Neural crest cell (in vitro differentiated cells): ENCODE results near the gene ZNF777. TPM values are rescaled to one million over a fixed set of nuclear protein-coding genes. Genes with fewer than 3 reads are reported as not detected.

Experiments used
- DNase-seq: peaks from one replicate; pipeline ENCODE4 v3.0.0; 2021; ENCODE audit warnings: low read depth, mixed read lengths, low spot score
- H3K27ac Mint-ChIP-seq: one replicate; pipeline ENCODE4 v1.8.0; 2021; ENCODE audit warnings: mild to moderate bottlenecking, mixed read lengths; ENCODE audit not compliant: unreplicated experiment
- H3K27me3 Mint-ChIP-seq: 2 replicates; pipeline ENCODE4 v1.8.0; 2021; ENCODE audit warnings: low read depth, mild to moderate bottlenecking, mixed read lengths
- H3K36me3 Mint-ChIP-seq: 2 replicates; pipeline ENCODE4 v1.8.0; 2021; ENCODE audit warnings: low read depth, mild to moderate bottlenecking, mixed read lengths
- H3K4me1 Mint-ChIP-seq: 2 replicates; pipeline ENCODE4 v1.8.0; 2021; ENCODE audit warnings: mixed read lengths
- H3K4me3 Mint-ChIP-seq: one replicate; pipeline ENCODE4 v1.8.0; 2021; ENCODE audit warnings: mild to moderate bottlenecking, mixed read lengths
- H3K9me3 Mint-ChIP-seq: 2 replicates; pipeline ENCODE4 v1.8.0; 2021; ENCODE audit warnings: mixed read lengths
- total RNA-seq: library from RNA; stranded (reverse); gene quantifications from 2 replicates; pipeline ENCODE4 v1.2.1, GENCODE V29; 2021
- TF ChIP-seq, protein P1 (sequence below): fragments of 200-600 bp; sonication (generic); conservative IDR thresholded peaks from 2 replicates; pipeline ENCODE4 v1.5.0; 2021; ENCODE audit warnings: antibody characterized with exemption, mild to moderate bottlenecking

The ZNF777 gene
- total RNA-seq, 1 donor from 2014 or later = 20.8 TPM

DNA sequence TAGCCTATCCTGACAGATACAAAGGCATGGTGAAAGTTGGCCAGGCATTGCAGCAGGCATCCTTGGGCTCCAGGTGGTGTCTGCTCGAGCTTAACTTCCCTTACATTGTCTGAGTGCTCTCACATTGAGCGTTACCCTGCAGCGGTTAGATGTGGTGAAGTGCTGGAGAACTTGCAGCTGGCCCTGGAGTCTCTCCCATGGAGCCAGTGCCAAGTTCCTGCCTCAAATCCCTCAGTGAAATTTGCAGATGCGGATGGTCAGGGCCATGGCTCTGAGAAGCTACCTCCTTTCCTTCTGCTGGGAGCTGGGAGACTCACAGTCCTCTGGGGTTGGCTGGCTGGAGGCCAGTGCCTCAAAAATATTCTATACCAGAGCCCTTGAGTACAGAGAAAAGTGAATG lies 40.0 kb upstream of the ZNF777 start:
- H3K9me3 Mint-ChIP-seq = peaks cover 4% of the 10 kb centered on the region
- TF ChIP-seq, protein P1, sequence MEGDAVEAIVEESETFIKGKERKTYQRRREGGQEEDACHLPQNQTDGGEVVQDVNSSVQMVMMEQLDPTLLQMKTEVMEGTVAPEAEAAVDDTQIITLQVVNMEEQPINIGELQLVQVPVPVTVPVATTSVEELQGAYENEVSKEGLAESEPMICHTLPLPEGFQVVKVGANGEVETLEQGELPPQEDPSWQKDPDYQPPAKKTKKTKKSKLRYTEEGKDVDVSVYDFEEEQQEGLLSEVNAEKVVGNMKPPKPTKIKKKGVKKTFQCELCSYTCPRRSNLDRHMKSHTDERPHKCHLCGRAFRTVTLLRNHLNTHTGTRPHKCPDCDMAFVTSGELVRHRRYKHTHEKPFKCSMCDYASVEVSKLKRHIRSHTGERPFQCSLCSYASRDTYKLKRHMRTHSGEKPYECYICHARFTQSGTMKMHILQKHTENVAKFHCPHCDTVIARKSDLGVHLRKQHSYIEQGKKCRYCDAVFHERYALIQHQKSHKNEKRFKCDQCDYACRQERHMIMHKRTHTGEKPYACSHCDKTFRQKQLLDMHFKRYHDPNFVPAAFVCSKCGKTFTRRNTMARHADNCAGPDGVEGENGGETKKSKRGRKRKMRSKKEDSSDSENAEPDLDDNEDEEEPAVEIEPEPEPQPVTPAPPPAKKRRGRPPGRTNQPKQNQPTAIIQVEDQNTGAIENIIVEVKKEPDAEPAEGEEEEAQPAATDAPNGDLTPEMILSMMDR = no peak
- H3K4me1 Mint-ChIP-seq = peaks cover 10% of the 10 kb centered on the region
- peaks cover 60% of the 10 kb centered on the region for H3K27me3 Mint-ChIP-seq
- H3K4me3 Mint-ChIP-seq = peak overlapping the region; percentile 56
- DNase-seq = no peak
- H3K36me3 Mint-ChIP-seq = peaks cover 6% of the 10 kb centered on the region
- H3K27ac Mint-ChIP-seq = no peak overlapping the region

GRCh38 chr7:149500201-149500600 lies 39.3 kb upstream of the ZNF777 start:
- H3K27me3 Mint-ChIP-seq = peaks cover 56% of the 10 kb centered on the region

GRCh38 chr7:149498811-149499210 lies 37.9 kb upstream of the ZNF777 start:
- no peak for DNase-seq
- Mint-ChIP-seq H3K9me3 (no peaks in the 10 kb centered on the region), H3K4me3 (peak overlapping the region; percentile 81), H3K36me3 (peaks cover 2% of the 10 kb centered on the region), H3K27ac (no peak overlapping the region), H3K27me3 (peaks cover 45% of the 10 kb centered on the region), H3K4me1 (peaks cover 20% of the 10 kb centered on the region)
- TF ChIP-seq, protein P1 = no peak

More at GRCh38 chr7:149500201-149500600, 39.3 kb upstream of the ZNF777 start:
- no peak for DNase-seq
- Mint-ChIP-seq H3K36me3 (peaks cover 4% of the 10 kb centered on the region), H3K9me3 (no peaks in the 10 kb centered on the region), H3K27ac (no peak overlapping the region), H3K4me3 (peak overlapping the region; percentile 81), H3K4me1 (peaks cover 17% of the 10 kb centered on the region)
- TF ChIP-seq, protein P1 = no peak

GRCh38 chr7:149497467-149498261 lies 36.8 kb upstream of the ZNF777 start, which contains the start of gene ZNF746:
Gene ZNF746, minus strand, starts transcription at chr7:149497809. Its CDS starts 273 bp downstream, at chr7:149497536.
- Mint-ChIP-seq H3K4me3 (peak within 1 kb of the TSS; percentile 98), H3K4me1 (peaks cover 20% of the 10 kb centered on the region), H3K27me3 (peaks cover 39% of the 10 kb centered on the region), H3K9me3 (no peaks in the 10 kb centered on the region), H3K36me3 (peaks cover 2% of the 10 kb centered on the region), H3K27ac (peak within 1 kb of the TSS; percentile 97)
- peak; percentile 68 for DNase-seq
- TF ChIP-seq, protein P1 = peak; percentile 71

GRCh38 chr7:149496642-149497391 lies 36.0 kb upstream of the ZNF777 start:
- Mint-ChIP-seq H3K27me3 (peaks cover 37% of the 10 kb centered on the region), H3K27ac (peak overlapping the region; percentile 97), H3K4me3 (peak overlapping the region; percentile 98), H3K4me1 (peaks cover 20% of the 10 kb centered on the region), H3K36me3 (peaks cover 6% of the 10 kb centered on the region), H3K9me3 (no peaks in the 10 kb centered on the region)
- no peak for DNase-seq
- TF ChIP-seq, protein P1 = no peak
